CD14-positive monocyte (primary cell): ENCODE results near the gene TSHZ3. TPM values are rescaled to one million over a fixed set of nuclear protein-coding genes. Genes with fewer than 3 reads are reported as not detected.

Source experiments
- DNase-seq, 3 donors: peaks; one replicate each; pipeline ENCODE4 v3.0.0-alpha.2; 2011 to 2022
- H2AFZ ChIP-seq: 2 replicates; pipeline ENCODE4 v1.6.0; 2012; ENCODE audit warnings: mild to moderate bottlenecking, low read depth, low read length, inconsistent platforms; ENCODE audit not compliant: insufficient read depth, poor library complexity, severe bottlenecking
- H3K27ac ChIP-seq, 2 donors: 1 replicate in 1 of 2; 2 replicates in 1 of 2; pipeline ENCODE4 v1.5.1; 2012 to 2013; ENCODE audit warnings: low read length in 2 of 2, control low read depth in 1 of 2, inconsistent platforms in 1 of 2, low read depth in 1 of 2, mild to moderate bottlenecking in 1 of 2
- H3K27me3 ChIP-seq, 2 donors: one replicate each; pipeline versions ENCODE4 v1.6.0 to v1.6.1; 2011 to 2013; ENCODE audit warnings: low read length in 2 of 2; ENCODE audit not compliant: control insufficient read depth in 2 of 2, insufficient read depth in 2 of 2
- H3K36me3 ChIP-seq, 2 donors: replicated peaks in 1 of 2; 1 replicate in 1 of 2; 2 replicates in 1 of 2; pipeline versions ENCODE4 v1.5.1 to v1.6.1; 2012 to 2013; ENCODE audit warnings: low read length in 2 of 2, control low read depth in 1 of 2, inconsistent platforms in 1 of 2, mild to moderate bottlenecking in 1 of 2; ENCODE audit not compliant: insufficient read depth in 2 of 2, control insufficient read depth in 1 of 2
- H3K4me1 ChIP-seq, 2 donors: 1 replicate in 1 of 2; 2 replicates in 1 of 2; pipeline versions ENCODE4 v1.5.1 to v1.6.1; 2012 to 2013; ENCODE audit warnings: low read length in 2 of 2, control low read depth in 1 of 2, inconsistent platforms in 1 of 2, mild to moderate bottlenecking in 1 of 2, moderate library complexity in 1 of 2; ENCODE audit not compliant: insufficient read depth in 2 of 2, control insufficient read depth in 1 of 2
- H3K4me2 ChIP-seq: replicated peaks from 2 replicates; pipeline ENCODE3; 2012; ENCODE audit warnings: low read length, moderate library complexity, mild to moderate bottlenecking; ENCODE audit not compliant: poor library complexity, severe bottlenecking; ENCODE audit errors: extremely low read depth
- H3K4me3 ChIP-seq, 3 experiments: fragments of 200-600 bp in 1 of 3; sonication (generic) in 1 of 3; replicated peaks in 1 of 3; 1 replicate in 2 of 3; 2 replicates in 1 of 3; pipeline ENCODE4 v1.5.1; 2011 to 2013; ENCODE audit warnings: low read length in 3 of 3, mild to moderate bottlenecking in 3 of 3, control low read depth in 2 of 3, low read depth in 2 of 3, inconsistent platforms in 1 of 3, moderate library complexity in 1 of 3
- H3K79me2 ChIP-seq: 2 replicates; pipeline ENCODE4 v1.6.0; 2012; ENCODE audit warnings: mild to moderate bottlenecking, control low read depth, inconsistent platforms, low read length, moderate library complexity; ENCODE audit not compliant: insufficient read depth
- H3K9ac ChIP-seq: 2 replicates; pipeline ENCODE4 v1.6.0; 2017; ENCODE audit warnings: low read length, mild to moderate bottlenecking; ENCODE audit not compliant: insufficient read depth, poor library complexity, severe bottlenecking
- H3K9me3 ChIP-seq, 2 donors: replicated peaks in 1 of 2; 1 replicate in 1 of 2; 2 replicates in 1 of 2; pipeline versions ENCODE4 v1.5.1 to v1.6.1; 2012 to 2013; ENCODE audit warnings: low read length in 2 of 2, control low read depth in 1 of 2; ENCODE audit not compliant: control insufficient read depth in 1 of 2, insufficient read depth in 1 of 2
- H4K20me1 ChIP-seq: 2 replicates; pipeline ENCODE4 v1.6.0; 2012; ENCODE audit warnings: mild to moderate bottlenecking, low read length, control low read depth, moderate library complexity; ENCODE audit not compliant: insufficient read depth
- H3K27ac Mint-ChIP-seq, 7 donors: one replicate each; pipeline ENCODE4 v1.8.0; 2020; ENCODE audit warnings: mild to moderate bottlenecking in 7 of 7, mixed read lengths in 7 of 7, moderate library complexity in 6 of 7, inconsistent platforms in 2 of 7
- H3K27me3 Mint-ChIP-seq, 3 donors: one replicate each; pipeline ENCODE4 v1.8.0; 2021 to 2022; ENCODE audit warnings: low read depth in 3 of 3, mild to moderate bottlenecking in 3 of 3, mixed read lengths in 3 of 3, moderate library complexity in 3 of 3, inconsistent platforms in 1 of 3
- H3K36me3 Mint-ChIP-seq, 2 donors: one replicate each; pipeline ENCODE4 v1.8.0; 2020; ENCODE audit warnings: mixed read lengths in 2 of 2, inconsistent platforms in 1 of 2, mild to moderate bottlenecking in 1 of 2
- H3K4me1 Mint-ChIP-seq: one replicate; pipeline ENCODE4 v1.8.0; 2020; ENCODE audit warnings: mild to moderate bottlenecking, mixed read lengths
- H3K4me3 Mint-ChIP-seq, 2 donors: one replicate each; pipeline ENCODE4 v1.8.0; 2020; ENCODE audit warnings: mild to moderate bottlenecking in 2 of 2, mixed read lengths in 2 of 2, moderate library complexity in 1 of 2
- H3K9me3 Mint-ChIP-seq, 7 donors: one replicate each; pipeline ENCODE4 v1.8.0; 2020 to 2022; ENCODE audit warnings: mixed read lengths in 7 of 7, mild to moderate bottlenecking in 6 of 7, moderate library complexity in 6 of 7, inconsistent platforms in 2 of 7
- WGBS: methylation state at CpG from one replicate; pipeline ENCODE4 v1.1.5; 2013; ENCODE audit warnings: missing lambda C conversion rate; ENCODE audit not compliant: insufficient coverage; 5-methylcytosine and 5-hydroxymethylcytosine counted together
- intact Hi-C, 2 donors: fragments of 100-400 bp; cut with micrococcal nuclease; formaldehyde crosslinking; loops; one replicate each; pipeline versions ENCODE4 v1.15.0 to v1.15.1; 2023
- polyA plus RNA-seq, 3 donors: library from polyadenylated mRNA; depleted of rRNA in 1 of 3; unstranded in 2 of 3; stranded (reverse) in 1 of 3; fragments of 300-500 nt in 2 of 3; fragments of >200 nt in 1 of 3; fragmentation: Illumina TruSeq in 2 of 3; gene quantifications; 1 replicate in 2 of 3; 2 replicates in 1 of 3; pipeline ENCODE4 v1.2.3, GENCODE V29; 2012 to 2021
- TF ChIP-seq, protein P1 (sequence below): fragments of 200-600 bp; IDR thresholded peaks from one replicate; pipeline ENCODE4 v1.8.0; 2022; ENCODE audit warnings: antibody characterized with exemption, mild to moderate bottlenecking

The TSHZ3 gene
- polyA plus RNA-seq, 3 donors, result 2.3 to 5.8 (median 3.3) TPM

- peaks cover 22% of the 10 kb centered on the region for H3K79me2 ChIP-seq
- intact Hi-C loops, result no loop called here
- H2AFZ ChIP-seq, result no peak overlapping the region
- peaks cover 95% of the 10 kb centered on the region for H4K20me1 ChIP-seq
- H3K9me3 ChIP-seq, result no peaks in the 10 kb centered on the region
- Mint-ChIP-seq H3K9me3 (peaks cover 0 to 8% (median 0%) of the 10 kb centered on the region in 7 donors), H3K4me3 (no peak overlapping the region), H3K36me3 (peaks cover 13 to 24% of the 10 kb centered on the region in 2 donors), H3K27ac (no peak overlapping the region), H3K4me1 (peaks cover 15% of the 10 kb centered on the region), H3K27me3 (peaks cover 0 to 6% (median 3%) of the 10 kb centered on the region in 3 donors)
- no peaks in the 10 kb centered on the region for H3K27me3 ChIP-seq
- H3K36me3 ChIP-seq, result peaks cover 7 to 8% of the 10 kb centered on the region in 2 donors
- no peaks in the 10 kb centered on the region for H3K4me1 ChIP-seq
- WGBS, result no CpG with 5 or more reads among the region's 2 CpGs
- TF ChIP-seq, protein P1, sequence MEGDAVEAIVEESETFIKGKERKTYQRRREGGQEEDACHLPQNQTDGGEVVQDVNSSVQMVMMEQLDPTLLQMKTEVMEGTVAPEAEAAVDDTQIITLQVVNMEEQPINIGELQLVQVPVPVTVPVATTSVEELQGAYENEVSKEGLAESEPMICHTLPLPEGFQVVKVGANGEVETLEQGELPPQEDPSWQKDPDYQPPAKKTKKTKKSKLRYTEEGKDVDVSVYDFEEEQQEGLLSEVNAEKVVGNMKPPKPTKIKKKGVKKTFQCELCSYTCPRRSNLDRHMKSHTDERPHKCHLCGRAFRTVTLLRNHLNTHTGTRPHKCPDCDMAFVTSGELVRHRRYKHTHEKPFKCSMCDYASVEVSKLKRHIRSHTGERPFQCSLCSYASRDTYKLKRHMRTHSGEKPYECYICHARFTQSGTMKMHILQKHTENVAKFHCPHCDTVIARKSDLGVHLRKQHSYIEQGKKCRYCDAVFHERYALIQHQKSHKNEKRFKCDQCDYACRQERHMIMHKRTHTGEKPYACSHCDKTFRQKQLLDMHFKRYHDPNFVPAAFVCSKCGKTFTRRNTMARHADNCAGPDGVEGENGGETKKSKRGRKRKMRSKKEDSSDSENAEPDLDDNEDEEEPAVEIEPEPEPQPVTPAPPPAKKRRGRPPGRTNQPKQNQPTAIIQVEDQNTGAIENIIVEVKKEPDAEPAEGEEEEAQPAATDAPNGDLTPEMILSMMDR, result no peak
- no peak overlapping the region for H3K9ac ChIP-seq
- H3K4me3 ChIP-seq, result no peak overlapping the region
- no peak overlapping the region for H3K27ac ChIP-seq
- H3K4me2 ChIP-seq, result no peak overlapping the region
- DNase-seq, result no peak
Observed at GRCh38 chr19:31292639-31293185, 56.5 kb downstream of the TSHZ3 start.

GRCh38 chr19:31290931-31291590 is 58.2 kb downstream of the TSHZ3 start:
- H3K36me3 Mint-ChIP-seq, result peaks cover 14 to 19% of the 10 kb centered on the region in 2 donors
- peak overlapping the region in 1 of 7 donors; percentile 29 for H3K27ac Mint-ChIP-seq
- 92% methylated on average over 6 of the region's 8 CpGs for WGBS
- peaks cover 0 to 4% of the 10 kb centered on the region in 2 donors for H3K36me3 ChIP-seq
- H3K9me3 Mint-ChIP-seq, result peaks cover 0 to 8% (median 0%) of the 10 kb centered on the region in 7 donors
- no peaks in the 10 kb centered on the region for H3K9me3 ChIP-seq
- H3K27me3 Mint-ChIP-seq, result peaks cover 2 to 4% (median 2%) of the 10 kb centered on the region in 3 donors
- peaks cover 98% of the 10 kb centered on the region for H4K20me1 ChIP-seq
- H3K4me3 Mint-ChIP-seq, result no peak overlapping the region
- H3K4me3 ChIP-seq, result no peak overlapping the region
- peaks cover 19% of the 10 kb centered on the region for H3K79me2 ChIP-seq
- peaks cover under 1 to 1% of the 10 kb centered on the region in 2 donors for H3K4me1 ChIP-seq
- H3K4me2 ChIP-seq, result no peak overlapping the region
- H2AFZ ChIP-seq, result no peak overlapping the region
- no peak for DNase-seq
- TF ChIP-seq, protein P1, result no peak
- no peak overlapping the region for H3K27ac ChIP-seq
- H3K4me1 Mint-ChIP-seq, result peaks cover 28% of the 10 kb centered on the region
- no peak overlapping the region for H3K9ac ChIP-seq
- intact Hi-C loops, result no loop called here
- no peaks in the 10 kb centered on the region for H3K27me3 ChIP-seq
